ENCODE results near the gene MRPL47.

Gene MRPL47

DNA sequence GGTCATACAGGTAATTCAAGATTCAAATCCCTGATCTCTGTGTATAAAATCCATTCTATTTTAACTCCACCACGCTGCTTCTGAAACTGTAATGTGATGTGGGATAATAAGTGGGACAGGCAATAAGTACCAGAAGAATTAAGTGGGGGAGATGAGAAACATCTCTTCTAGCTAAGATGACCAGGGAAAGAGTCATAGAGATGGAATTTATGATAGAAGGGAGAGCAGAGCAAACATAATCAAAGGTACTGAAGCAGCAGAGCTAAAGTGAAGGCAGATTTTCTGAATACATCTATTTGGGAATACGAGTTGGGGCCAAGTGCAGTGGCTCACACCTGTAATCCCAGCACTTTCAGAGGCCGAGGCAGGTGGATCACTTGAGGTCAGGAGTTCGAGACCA is 4.9 kb downstream of the MRPL47 start:
- DNase-seq (ENCODE audit: extremely low read depth in 1 of 2, low read depth in 1 of 2) = no peak

GRCh38 chr3:179591313-179591712 is 13.1 kb downstream of the MRPL47 start:
- no peak for DNase-seq (ENCODE audit: extremely low read depth in 1 of 2, low read depth in 1 of 2)

DNA sequence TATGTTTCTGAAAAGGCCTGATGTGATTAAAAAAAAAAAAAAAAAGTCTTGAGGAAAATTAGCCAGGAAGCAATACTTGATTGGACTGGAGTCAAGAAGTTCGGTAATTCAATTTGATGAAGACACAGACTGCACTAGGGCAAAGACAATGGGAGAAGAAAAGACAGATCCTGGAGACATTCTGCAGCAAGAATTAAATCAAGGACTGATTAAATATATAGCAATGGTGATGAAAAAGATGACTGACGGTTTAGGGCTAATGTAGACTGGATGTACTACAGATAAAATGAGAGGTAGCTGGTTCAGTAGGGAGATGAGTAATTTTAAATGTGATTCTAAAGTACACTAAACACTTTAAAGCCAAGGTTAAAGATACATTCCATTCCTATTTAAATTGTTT is 13.8 kb downstream of the MRPL47 start:
- DNase-seq (ENCODE audit: extremely low read depth in 1 of 2, low read depth in 1 of 2) = no peak

DNA sequence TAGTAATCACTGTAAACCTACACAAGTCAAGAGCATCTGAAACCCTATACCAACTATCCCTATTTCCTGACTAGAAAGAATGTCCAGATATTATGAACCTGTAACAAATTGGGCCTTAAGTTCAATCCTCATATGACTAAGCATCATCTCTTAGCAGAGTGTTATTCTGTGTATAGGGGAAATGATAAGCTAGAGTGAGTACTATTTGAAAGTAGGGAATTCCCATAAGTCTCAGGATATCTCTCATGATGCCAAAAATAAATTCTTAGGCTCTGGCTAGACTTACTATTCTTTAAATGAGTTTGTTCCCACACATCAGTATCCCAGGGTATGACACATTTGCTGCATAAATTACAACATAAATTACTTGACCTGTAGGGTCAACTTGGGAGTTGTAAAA is 15.3 kb downstream of the MRPL47 start:
- no peak for DNase-seq (ENCODE audit: extremely low read depth in 1 of 2, low read depth in 1 of 2)

DNA sequence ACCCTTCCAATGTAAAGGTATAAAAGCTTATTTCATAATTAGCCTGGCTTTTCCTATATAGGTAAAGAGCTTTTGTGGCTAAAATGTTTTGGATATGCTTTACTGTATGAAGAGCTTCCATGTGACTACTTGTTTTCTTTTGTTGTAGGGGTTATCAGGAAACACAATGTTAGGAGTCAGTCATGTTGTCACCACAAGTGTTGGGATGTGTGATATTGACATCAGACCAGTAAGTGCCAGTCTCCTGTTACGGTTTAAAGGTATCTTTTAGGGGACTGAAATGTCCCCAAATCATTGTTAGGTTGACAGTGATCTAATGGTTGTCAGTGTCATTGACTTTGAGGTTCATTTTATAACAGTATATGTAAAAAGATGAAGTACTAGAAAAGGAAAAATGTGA is 23.4 kb downstream of the MRPL47 start:
- DNase-seq (ENCODE audit: extremely low read depth in 1 of 2, low read depth in 1 of 2) = no peak

GRCh38 chr3:179565496-179565895 is 38.9 kb downstream of the MRPL47 start:
- no peak for DNase-seq (ENCODE audit: extremely low read depth in 1 of 2, low read depth in 1 of 2)

GRCh38 chr3:179563271-179563783 is 41.1 kb downstream of the MRPL47 start:
- peak; percentile 20 to 36 for DNase-seq (ENCODE audit: extremely low read depth in 1 of 2, low read depth in 1 of 2)

DNA sequence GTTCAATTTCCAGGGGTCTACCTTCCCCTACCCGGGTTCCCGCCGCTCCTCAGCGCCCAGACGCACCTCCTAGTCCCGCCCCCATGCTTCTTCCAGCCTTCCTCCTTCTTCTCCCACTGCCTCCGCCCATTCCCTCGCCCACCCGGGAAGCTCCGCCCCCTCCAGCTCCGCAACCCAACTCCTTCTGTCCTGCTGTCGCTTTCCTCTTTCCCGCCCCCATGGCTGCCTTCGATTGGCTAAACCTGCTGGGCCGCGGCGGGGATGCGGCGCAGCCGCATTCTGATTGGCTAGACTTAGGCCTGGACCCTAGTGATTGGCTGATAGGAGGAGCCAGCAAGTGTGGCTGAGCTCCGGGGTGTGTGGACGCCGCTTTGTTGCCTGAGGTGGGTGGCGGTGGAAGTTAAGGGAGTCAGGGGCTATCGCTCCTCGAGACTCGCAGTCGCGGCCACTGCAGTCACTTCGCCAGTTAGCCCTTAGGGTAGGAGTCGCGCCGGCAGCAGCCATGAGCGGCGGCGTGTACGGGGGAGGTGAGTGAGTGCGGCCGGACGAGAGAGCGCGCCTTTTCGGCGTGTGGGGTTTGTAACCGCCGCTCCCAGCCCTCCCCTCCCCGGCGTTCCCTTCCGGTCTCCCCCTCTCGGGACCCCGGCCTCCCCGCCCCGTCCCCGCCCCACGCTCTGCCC is 41.7 kb downstream of the MRPL47 start, which contains the start of gene ACTL6A:
ACTL6A (plus strand) TSS at position 336 of the 680 bp plus-strand sequence; CDS start at position 503, 167 bp downstream.
- DNase-seq (ENCODE audit: extremely low read depth in 1 of 2, low read depth in 1 of 2) = peak; percentile 95 to 98

DNA sequence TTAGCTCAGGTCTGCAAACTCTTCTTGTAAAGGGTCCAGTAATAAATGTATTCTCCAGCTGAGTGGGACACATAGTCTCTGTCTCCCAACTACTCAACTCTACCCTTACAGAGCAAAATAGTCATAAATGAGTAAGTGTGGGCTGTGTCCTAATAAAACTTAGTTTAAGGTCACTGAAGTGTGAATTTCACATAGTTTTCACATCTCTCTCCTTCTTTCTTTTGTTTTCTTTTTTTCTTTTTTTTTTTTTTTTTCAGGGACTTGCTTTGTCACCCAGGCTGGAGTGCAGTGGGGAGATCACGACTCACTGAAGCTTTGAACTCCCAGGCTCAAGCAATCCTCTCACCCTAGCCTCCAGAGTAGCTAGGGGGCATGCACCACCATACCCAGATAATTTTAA is 43.6 kb downstream of the MRPL47 start:
- no peak for DNase-seq (ENCODE audit: extremely low read depth in 1 of 2, low read depth in 1 of 2)

DNA sequence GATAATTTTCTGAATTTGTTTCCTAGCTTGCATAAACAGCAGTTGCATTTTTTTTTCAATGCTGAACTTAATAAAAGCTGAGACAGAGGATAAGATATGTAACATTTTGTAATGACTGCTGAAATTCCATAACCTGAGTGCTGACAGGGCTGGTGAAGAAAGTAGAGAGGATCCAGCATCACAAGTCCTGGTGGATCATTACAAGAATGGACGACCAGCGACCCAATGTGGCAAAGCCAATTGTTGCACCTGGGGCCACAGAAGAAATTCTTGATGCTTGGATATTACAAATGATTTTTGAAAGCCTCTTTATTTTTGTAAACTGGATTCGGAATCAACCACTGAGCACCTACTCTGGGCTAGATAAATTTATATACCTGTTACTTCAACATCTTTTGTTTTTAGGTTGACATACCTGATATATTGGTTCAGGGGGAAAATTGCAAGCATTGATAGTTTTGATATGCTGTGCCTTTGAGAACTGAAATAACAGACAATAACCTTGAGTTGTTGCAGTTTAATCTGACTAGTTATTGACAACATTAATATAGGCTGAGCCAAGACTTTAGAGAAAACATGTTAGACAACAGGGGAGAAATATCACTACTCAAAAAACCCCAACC is 45.6 kb downstream of the MRPL47 start:
- DNase-seq (ENCODE audit: extremely low read depth in 1 of 2, low read depth in 1 of 2) = no peak

GRCh38 chr3:179551349-179552105 is 52.9 kb downstream of the MRPL47 start:
- DNase-seq (ENCODE audit: extremely low read depth in 1 of 2, low read depth in 1 of 2) = no peak

DNA sequence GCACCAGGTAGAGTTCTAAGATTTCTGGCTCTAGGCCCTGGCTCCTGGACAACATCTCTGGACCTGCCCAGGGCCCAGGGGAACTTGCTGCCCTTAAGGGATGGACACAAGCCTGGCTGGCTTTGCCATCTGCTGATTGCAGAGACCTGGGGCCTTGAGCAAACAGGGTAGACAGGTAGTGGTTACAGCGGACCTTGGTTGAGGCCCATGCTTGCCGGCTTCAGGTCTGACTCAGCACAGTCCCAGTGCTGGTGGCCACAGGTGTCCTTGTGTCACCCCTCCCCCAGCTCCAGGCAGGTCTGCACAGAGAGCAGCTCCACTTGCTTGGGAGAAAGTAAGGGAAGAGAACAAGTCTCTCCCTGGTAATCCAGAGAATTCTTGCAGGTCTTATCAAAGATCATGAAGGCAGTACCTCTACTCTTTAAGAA is 57.6 kb downstream of the MRPL47 start:
- DNase-seq (ENCODE audit: extremely low read depth in 1 of 2, low read depth in 1 of 2) = no peak

- no peak for DNase-seq (ENCODE audit: extremely low read depth in 1 of 2, low read depth in 1 of 2)
Measured at GRCh38 chr3:179544981-179545645, 59.3 kb downstream of the MRPL47 start.

- no peak for DNase-seq (ENCODE audit: extremely low read depth in 1 of 2, low read depth in 1 of 2)
Measured at GRCh38 chr3:179542375-179542774, 62.1 kb downstream of the MRPL47 start.

DNA sequence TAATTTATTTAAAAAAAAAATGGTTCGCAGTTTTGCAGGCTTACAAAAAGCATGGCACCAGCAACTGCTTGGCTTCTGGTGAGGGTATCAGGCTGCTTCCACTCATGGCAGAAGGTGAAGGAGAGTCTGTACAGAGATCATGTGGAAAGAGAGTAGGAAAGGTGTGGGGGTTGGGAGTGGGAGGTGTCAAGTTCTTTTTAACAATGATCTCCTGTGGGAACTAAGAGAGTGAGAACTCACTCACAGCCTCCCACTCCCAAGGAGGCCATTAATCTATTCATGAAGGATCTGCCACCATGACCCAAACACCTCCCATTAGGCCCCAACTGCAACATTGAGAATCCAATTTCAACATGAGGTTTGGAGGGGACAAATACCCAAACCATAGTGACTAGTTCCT is 62.8 kb downstream of the MRPL47 start:
- no peak for DNase-seq (ENCODE audit: extremely low read depth in 1 of 2, low read depth in 1 of 2)

DNA sequence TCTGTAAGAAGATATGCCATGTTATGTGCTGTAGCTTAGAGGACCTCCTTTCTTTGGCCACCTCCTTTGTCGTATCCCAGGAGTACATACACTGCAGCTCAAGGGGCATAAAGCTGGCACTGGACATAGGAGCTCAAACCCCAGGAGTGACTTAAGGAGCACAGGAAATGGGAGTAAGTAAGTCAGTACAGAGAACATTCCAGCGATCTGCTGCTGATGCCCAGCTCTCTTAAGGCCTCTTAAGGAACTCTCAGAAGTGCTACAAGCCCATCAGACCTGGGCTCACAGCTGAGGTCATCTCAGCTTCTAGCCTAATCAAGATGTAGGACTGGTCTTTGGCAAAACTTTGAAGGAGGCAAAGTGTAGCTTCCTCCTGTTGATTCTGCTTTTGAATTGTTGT is 63.3 kb downstream of the MRPL47 start:
- no peak for DNase-seq (ENCODE audit: extremely low read depth in 1 of 2, low read depth in 1 of 2)

Measured in activated CD8-positive, alpha-beta memory T cell treated with anti-CD3 and anti-CD28 coated beads for 1 hour (primary cell).